T47D (cell line): ENCODE measurements around the gene LRP1-AS.

ENCODE experiments used
- DNase-seq, 2 experiments: peaks; one replicate each; pipeline versions ENCODE4 v3.0.0 to v3.0.0-alpha.2; 2011 to 2012; ENCODE audit warnings: low read depth in 1 of 2, low spot score in 1 of 2
- JUND ChIP-seq: IDR thresholded peaks from 2 replicates; pipeline ENCODE4 v1.6.1; 2012; ENCODE audit warnings: low read depth
- in situ Hi-C: cut with HindIII; loops from 2 replicates; pipeline ENCODE4 v1.10.0; 2016; ENCODE audit warnings: low sequenced_read_pairs, low pct_unique_long_range_greater_than_20kb

Gene LRP1-AS

GRCh38 chr12:57139796-57140649 is 7.4 kb downstream of the LRP1-AS start:
- DNase-seq: no peak
- TF ChIP-seq JUND: no peak
- in situ Hi-C loops: no loop called here

GRCh38 chr12:57138526-57139272 is 8.7 kb downstream of the LRP1-AS start:
- DNase-seq: no peak
- in situ Hi-C loops: no loop called here
- TF ChIP-seq JUND: no peak

- in situ Hi-C loops: no loop called here
- no peak for DNase-seq
- TF ChIP-seq JUND: no peak
Observed at GRCh38 chr12:57135527-57136326, 11.7 kb downstream of the LRP1-AS start.

- no peak for DNase-seq
- no peak for TF ChIP-seq JUND
- in situ Hi-C loops: no loop called here
Observed at GRCh38 chr12:57134949-57135348, 12.5 kb downstream of the LRP1-AS start.

- TF ChIP-seq JUND: no peak
- no peak for DNase-seq
- in situ Hi-C loops: no loop called here
Observed at GRCh38 chr12:57133916-57134315, 13.5 kb downstream of the LRP1-AS start.

GRCh38 chr12:57133013-57133569 is 14.3 kb downstream of the LRP1-AS start:
- DNase-seq: no peak
- no peak for TF ChIP-seq JUND
- in situ Hi-C loops: no loop called here

GRCh38 chr12:57131896-57132744 is 15.3 kb downstream of the LRP1-AS start:
- DNase-seq: no peak
- no peak for TF ChIP-seq JUND
- in situ Hi-C loops: no loop called here

GRCh38 chr12:57130941-57131340 is 16.5 kb downstream of the LRP1-AS start:
- DNase-seq: no peak
- in situ Hi-C loops: no loop called here
- no peak for TF ChIP-seq JUND

GRCh38 chr12:57129889-57130288 is 17.5 kb downstream of the LRP1-AS start:
- in situ Hi-C loops: no loop called here
- TF ChIP-seq JUND: no peak
- DNase-seq: no peak

GRCh38 chr12:57129321-57129842 is 18.0 kb downstream of the LRP1-AS start:
- DNase-seq: no peak
- no peak for TF ChIP-seq JUND
- in situ Hi-C loops: no loop called here

GRCh38 chr12:57128519-57129247 is 18.7 kb downstream of the LRP1-AS start:
- no peak for DNase-seq
- no peak for TF ChIP-seq JUND
- in situ Hi-C loops: no loop called here
